ENCODE results near the gene ADIRF.

DNA sequence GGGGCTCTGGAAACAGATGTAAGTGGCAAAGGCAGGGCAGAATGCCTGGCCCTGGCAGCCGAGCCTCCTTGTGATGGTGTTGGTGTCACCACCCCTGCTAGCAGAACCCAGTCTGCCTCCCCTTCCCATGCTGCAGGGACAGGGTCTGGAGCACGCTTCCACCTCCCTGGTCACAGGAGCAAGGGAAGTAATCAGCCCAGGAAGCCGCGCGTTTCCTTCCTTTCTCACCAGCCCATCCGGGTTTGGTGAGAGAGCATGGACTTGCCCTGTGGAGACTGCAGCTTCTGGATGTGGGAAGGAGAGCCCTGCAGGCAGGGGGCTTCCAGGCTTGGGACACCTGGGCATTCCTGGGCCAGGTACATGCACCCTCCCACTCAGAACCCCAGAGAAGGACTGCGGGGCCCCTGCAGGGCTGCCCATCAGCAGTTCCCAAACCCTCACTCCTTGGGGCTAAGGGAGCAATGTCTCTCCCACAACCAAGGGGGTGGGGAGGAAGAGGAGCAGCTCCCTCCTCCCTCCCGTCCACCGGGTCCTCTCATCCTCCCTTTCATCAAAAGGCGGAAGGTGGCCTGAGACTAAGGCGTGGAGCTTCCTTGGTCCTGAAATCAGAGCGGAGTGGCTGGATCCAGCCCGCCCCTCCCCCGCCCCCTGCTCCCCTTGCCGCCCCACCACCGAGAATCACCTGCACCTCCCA is 12.6 kb upstream of the ADIRF start:
- TF ChIP-seq, protein P1, sequence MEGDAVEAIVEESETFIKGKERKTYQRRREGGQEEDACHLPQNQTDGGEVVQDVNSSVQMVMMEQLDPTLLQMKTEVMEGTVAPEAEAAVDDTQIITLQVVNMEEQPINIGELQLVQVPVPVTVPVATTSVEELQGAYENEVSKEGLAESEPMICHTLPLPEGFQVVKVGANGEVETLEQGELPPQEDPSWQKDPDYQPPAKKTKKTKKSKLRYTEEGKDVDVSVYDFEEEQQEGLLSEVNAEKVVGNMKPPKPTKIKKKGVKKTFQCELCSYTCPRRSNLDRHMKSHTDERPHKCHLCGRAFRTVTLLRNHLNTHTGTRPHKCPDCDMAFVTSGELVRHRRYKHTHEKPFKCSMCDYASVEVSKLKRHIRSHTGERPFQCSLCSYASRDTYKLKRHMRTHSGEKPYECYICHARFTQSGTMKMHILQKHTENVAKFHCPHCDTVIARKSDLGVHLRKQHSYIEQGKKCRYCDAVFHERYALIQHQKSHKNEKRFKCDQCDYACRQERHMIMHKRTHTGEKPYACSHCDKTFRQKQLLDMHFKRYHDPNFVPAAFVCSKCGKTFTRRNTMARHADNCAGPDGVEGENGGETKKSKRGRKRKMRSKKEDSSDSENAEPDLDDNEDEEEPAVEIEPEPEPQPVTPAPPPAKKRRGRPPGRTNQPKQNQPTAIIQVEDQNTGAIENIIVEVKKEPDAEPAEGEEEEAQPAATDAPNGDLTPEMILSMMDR (IDR thresholded peaks at IDR 0.05; ENCODE audit: insufficient read depth, low read depth, low read length): no peak
- no peak for TF ChIP-seq EZH2 (IDR thresholded peaks at IDR 0.05; ENCODE audit: insufficient read depth, low read length)

Measured in astrocyte (in vitro differentiated cells and primary cell).